A172 (cell line): Measurements from ENCODE around the gene BRCA1. TPM values are rescaled to one million over a fixed set of nuclear protein-coding genes. Genes with fewer than 3 reads are reported as not detected.
"Not testable (repeated sequence)": the region's sequence is repeated elsewhere in the genome, so short reads cannot be mapped to it uniquely, and the experiment has no call there.

Experiments
- DNase-seq: peaks from one replicate; pipeline ENCODE4 v3.0.0-alpha.2; 2015; ENCODE audit warnings: low spot score
- total RNA-seq: library from RNA; depleted of rRNA; stranded (reverse); fragments of >200 nt; shearing (Covaris generic); gene quantifications from 2 replicates; pipeline ENCODE4 v1.2.3, GENCODE V29; 2014

The BRCA1 gene
- total RNA-seq, 1 experiment from 2014 or later = 46.0 TPM

DNA sequence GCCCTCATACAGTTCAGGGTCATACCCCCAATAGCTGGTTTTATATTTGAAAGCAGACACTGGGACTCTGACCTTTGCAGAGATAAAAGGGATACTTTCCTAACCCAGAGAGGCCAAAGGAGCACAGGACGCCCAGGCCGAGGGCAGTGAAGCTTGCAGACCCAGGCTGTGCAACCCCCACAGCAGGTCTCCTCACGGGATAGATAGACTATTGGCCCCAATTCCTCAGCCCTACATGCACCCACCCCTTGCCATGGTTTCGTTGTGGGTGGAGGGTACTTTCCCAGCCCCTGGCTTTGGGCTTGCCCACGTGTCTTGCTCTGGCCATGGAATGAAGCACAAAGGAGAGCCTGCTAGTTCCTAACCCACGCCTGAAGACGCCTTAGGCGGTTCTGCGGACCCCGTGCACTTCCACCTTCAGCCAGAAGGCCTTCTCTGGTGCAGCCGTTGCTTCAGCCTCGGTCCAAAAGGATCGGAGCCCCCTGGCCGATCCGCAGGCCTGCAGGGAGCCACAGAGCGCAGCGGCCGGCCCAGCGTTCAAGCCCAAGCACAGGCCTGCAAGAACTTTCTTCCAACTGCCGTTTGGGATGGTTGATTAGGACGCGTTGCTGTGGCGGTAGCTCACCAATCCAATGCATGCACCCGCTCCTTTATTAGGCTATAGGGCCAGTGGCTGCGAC is 9.8 kb upstream of the BRCA1 start:
- DNase-seq = no peak

DNA sequence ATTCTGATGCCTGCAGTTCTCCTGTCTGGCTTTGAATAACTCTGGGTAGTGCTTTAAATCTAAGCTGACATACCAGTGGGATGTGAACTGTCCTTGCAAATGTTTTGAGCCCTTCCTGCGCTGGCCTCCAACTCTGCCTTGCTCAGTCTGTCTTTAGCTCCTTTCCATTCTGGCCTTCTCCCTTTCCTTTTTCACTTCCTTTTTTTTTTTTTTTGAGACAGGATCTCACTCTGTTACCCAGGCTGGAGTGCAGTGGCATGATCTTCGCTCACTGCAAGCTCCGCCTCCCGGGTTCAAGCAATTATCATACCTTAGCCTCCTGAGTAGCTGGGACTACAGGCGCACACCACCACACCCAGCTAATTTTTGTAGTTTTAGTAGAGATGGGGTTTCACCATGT is 8.3 kb upstream of the BRCA1 start:
- DNase-seq = not testable (repeated sequence)

DNA sequence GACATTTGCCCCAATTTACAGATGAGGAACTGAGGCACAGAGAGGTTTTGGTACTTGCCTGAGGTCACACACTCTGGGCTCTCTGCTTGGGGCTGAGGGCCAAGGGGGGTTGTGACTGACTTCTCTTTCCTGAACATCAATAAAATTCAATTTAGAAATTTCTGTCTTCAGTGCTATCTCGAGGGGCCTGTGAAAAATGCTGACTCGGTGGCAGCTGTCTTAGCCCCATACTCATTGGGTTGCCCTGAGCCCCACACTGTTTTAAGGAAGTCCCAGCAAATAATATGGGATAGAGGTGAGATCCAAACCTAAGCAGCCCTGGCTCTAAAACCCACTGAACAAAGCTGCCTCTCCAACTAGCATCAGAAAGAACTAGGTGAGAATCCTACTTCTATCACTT is 7.0 kb upstream of the BRCA1 start:
- no peak for DNase-seq

DNA sequence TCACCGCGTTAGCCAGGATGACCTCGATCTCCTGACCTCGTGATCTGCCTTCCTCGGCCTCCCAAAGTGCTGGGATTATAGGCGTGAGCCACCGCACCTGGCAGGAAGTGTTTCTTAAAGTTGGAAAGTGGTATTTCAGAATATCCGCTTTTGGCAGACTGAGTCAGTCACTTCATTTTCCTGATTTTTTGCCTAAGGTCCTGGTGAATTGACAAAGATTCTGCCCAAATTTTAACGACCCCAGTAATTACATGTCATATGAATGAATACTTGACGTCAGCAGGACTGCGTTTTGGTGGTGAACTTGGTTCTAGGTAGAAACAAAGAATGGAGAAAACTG is 4.5 kb upstream of the BRCA1 start:
- DNase-seq = no peak

DNA sequence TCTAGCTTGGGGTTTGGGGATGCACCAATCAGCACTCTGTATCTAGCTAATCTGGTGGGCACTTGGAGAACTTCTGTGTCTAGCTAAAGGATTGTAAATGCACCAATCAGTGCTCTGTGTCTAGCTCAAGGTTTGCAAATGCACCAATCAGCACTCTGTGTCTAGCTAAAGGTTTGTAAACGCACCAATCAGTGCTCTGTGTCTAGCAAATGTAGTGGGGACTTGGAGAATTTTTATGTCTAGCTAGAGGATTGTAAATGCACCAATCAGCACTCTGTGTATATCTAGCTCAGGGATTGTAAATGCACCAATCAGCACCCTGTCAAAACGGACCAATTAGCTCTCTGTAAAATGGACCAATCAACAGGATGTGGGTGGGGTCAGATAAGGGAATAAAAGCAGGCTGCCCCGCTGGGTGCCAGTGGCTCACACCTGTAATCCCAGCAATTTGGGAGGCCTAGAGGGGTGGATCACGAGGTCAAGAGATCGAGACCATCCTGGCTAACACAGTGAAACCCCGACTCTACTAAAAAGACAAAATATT is 2.2 kb upstream of the BRCA1 start:
- DNase-seq = not testable (repeated sequence)

DNA sequence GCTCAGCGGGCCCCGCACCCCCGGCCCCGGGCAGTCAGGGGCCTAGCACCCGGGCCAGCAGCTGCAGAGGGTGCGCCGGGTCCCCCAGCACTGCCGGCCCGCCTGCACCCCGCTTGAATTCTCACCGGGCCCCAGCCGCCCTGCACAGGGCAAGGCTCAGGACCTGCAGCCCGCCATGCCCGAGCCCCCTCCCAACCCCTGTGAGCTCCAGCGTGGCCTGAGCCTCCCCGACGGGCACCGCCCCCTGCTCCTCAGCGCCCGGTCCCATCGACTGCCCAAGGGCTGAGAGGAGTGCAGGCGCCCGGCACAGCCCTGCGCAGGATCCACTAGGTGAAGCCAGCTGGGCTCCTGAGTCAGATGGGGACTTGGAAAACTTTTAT is 1.7 kb upstream of the BRCA1 start:
- DNase-seq = no peak

DNA sequence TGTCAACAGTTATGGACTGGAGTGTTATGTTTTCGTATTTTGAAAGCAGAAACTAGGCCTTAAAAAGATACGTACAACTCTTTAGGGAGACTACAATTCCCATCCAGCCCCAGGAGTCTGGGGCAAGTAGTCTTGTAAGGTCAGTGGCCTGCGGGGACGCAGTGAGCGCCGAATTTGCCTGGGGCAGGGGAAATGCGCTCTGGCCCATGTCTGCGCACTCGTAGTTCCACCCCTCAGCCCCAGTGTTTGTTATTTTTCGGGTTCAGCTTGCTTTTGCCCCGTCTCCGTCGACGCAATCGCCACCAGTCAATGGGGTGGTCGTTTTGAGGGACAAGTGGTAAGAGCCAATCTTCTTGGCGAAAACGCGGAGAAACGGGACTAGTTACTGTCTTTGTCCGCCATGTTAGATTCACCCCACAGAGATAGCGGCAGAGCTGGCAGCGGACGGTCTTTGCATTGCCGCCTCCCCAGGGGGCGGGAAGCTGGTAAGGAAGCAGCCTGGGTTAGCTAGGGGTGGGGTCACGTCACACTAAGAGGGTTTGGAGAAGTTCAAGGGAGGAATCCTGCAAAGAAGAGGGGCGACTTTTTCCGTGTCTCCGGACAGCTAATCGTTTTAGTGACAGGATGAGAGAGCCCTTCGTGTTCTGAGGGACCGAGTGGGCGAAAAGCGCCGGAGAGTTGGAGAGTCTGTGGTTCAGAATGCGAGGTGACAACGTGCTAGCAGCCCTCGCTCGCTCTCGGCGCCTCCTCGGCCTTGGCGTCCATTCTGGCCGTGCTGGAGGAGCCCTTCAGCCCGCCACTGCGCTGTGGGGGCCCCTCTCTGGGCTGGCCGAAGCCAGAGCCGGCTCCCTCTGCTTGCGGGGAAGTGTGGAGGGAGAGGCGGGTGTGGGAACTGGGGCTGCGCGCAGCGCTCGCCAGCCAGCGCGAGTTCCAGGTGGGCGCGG is 1.1 kb upstream of the BRCA1 start:
- no peak for DNase-seq

DNA sequence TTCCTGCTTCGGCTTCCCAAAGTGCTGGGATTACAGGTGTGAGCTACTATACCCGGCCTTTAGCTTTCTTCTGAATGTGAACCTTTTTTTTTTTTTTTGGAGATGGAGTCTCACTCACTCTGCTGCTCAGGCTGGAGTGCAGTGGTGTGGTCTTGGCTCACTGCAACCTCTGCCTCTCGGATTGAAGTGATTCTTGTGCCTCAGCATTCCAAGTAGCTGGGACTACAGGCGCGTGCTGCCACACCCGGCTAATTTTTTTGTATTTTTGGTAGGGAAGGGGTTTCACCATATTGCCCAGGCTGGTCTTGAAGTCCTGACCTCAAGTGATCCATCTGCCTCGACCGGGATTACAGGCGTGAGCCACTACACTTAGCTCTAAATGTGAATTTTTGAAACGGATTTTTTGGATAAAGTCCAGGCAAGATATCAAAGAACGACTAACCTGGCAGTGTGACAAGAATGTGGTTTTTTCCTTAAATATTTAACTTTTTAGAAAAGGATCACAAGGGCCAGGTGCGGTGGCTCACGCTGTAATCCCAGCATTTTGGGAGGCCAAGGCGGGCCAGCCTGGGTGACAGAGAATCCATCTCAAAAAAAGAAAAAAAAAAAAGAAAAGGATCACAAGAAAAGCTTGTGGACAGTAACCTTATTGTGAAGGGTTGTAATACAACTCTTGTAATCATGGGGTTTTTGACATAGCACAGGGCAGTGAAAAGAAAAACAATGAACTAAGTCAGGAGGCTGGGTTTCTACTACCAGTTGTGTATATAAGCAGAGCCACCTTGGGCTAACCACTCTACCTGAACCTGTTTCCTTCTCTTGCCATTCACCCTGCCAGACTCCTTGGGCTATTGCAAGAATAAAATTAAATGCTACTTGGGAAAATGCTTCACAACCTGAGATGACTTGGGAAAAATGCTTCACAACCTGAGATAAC is 6.2 kb downstream of the BRCA1 start:
- DNase-seq = no peak

DNA sequence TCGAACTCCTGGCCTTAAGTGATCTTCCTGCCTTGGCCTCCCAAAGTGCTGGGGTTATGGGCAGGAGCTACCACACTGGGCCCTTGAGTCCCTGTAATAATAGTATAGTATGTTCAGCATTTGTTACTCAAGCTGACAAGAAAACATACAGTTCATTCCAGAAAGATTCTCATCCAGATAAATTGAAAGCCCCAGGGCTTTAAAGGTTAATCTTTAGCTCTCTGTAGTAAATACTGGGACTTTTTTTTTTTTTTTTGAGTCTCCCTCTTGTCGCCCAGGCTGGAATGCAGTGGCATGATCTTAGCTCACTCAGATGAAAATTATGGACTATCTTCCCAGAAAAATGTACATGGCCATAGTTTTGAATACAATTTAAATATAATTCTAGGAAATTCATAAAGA is 11.0 kb downstream of the BRCA1 start:
- no peak for DNase-seq

DNA sequence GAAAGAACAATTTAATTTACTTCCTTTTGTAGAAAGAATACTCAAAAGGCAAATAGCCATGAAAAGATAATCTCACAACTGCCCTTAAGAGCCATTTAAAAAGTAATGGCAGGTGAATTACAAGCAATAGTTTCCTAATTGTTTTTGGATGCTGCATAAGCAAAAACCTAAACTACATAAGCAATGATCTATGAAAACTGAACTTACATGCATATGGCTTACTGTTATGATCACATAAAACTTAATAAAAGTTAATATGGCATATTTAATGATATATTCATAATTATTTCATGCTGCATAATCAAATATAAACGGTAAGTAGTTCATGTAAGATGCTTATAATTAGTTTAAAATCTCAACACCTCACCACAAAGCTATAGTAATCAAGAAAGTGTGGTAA is 18.6 kb downstream of the BRCA1 start:
- DNase-seq = no peak

DNA sequence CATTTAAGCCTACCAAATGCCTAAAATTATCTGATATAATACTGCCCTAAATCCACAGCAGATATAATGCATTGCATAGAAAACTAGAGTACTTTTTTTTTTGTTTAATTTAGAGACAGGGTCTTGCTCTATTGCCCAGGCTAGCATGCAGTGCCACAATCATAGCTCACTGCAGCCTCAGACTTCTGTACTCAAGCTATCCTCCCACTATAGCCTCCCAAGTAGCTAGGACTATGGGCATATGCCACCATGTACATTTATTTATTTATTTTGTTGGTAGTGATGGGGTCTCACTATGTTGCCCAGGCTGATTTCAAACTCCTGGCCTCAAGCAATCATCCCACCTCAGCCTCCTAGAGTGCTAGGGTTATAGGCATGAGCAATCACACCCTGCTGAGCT is 20.0 kb downstream of the BRCA1 start:
- no peak for DNase-seq

DNA sequence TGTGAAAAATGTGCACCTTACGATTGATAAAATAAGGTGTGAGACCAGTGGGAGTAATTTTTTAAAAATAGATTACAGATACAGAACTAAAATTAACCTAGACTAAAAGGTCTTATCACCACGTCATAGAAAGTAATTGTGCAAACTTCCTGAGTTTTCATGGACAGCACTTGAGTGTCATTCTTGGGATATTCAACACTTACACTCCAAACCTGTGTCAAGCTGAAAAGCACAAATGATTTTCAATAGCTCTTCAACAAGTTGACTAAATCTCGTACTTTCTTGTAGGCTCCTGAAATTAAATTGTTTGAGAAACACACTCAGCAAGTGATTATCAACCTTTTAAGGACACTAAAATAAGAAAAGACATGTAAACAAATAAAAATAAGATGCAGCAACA is 20.5 kb downstream of the BRCA1 start:
- no peak for DNase-seq

DNA sequence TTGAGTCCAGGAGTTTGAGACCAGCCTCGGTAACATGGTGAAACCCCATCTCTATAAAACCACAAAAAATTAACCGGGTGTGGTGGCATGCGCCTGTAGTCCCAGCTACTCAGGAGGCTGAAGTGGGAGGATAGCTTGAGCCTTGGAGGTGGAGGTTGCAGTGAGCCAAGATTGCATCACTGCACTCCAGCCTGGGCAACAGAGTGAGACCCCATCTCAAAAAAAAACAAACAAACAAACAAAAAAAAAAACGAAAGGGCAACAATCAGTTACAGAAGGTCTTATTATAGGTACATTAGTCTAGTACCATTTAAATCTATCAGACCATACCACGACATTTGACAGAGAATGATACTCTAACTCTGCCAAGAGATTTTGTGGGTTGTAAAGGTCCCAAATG is 29.8 kb downstream of the BRCA1 start:
- DNase-seq = not testable (repeated sequence)

DNA sequence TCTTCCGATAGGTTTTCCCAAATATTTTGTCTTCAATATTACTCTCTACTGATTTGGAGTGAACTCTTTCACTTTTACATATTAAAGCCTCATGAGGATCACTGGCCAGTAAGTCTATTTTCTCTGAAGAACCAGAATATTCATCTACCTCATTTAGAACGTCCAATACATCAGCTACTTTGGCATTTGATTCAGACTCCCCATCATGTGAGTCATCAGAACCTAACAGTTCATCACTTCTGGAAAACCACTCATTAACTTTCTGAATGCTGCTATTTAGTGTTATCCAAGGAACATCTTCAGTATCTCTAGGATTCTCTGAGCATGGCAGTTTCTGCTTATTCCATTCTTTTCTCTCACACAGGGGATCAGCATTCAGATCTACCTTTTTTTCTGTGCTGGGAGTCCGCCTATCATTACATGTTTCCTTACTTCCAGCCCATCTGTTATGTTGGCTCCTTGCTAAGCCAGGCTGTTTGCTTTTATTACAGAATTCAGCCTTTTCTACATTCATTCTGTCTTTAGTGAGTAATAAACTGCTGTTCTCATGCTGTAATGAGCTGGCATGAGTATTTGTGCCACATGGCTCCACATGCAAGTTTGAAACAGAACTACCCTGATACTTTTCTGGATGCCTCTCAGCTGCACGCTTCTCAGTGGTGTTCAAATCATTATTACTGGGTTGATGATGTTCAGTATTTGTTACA is 30.9 kb downstream of the BRCA1 start:
- peak; percentile 15 for DNase-seq

DNA sequence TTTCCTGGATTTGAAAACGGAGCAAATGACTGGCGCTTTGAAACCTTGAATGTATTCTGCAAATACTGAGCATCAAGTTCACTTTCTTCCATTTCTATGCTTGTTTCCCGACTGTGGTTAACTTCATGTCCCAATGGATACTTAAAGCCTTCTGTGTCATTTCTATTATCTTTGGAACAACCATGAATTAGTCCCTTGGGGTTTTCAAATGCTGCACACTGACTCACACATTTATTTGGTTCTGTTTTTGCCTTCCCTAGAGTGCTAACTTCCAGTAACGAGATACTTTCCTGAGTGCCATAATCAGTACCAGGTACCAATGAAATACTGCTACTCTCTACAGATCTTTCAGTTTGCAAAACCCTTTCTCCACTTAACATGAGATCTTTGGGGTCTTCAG is 32.3 kb downstream of the BRCA1 start:
- no peak for DNase-seq

DNA sequence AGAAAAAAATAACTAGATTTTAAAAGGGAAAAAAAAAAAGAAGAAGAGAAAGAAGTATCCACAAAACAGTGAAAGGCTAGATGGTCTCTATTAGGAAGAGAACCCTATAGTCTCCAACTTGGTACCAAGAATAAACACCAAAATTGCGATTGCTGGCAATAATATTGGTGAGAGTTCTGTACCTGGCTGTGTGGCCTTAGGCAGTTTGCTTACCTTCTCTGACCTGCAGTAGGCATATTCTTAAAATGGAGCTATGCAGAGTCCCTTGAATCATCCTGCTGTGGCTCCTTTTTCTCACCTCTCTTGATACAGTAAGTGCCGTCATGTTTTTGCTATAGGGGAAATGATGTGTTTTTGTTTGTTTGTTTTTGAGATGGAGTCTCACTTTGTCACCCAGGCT is 35.1 kb downstream of the BRCA1 start:
- no peak for DNase-seq

DNA sequence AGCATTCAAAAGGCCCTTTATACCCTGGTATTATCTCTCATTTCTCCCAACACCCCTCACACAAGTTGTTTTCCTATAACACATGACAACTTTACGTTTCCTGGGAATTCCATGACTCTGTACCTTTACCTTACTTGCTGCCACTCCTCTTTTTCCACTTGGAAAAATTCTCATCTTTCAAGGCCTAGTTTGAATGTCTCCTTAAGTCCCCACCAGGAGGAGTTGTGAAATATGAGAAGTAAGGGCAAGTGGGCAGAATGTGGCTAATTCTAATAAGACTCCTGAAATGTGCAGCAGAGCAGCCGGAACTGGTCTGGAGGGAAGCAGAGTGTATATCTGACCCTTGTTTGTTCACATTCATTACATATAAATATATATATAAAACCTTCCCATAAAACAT is 39.7 kb downstream of the BRCA1 start:
- DNase-seq = no peak

DNA sequence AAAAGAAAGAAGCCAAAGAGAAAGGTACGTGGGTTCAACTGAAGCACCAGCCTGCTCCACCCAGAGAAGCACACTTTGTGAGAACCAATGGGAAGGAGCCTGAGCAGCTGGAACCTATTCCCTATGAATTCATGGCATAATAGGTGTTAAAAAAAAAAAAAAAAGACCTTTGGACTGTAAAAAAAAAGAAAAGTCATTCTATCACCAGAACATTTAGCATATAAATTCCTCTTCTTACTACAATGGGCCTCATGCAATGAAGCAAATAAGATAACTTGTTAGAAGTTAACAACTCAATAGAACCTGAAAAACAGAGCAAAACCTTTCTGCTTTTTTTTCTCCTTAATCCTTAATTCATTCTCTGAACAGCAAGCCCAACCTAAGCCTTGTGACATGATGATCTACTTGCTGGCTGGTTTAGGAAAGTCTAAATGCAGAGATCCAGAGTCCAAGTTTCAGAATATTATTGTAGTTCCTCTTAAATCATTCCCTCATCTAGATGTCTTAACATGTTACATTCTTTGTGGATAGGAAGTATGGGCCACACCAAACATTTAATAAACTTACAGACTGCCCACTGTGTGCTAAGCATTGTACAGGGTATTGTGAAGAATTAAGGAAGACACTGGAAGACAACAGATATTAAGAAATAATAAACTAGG is 45.4 kb downstream of the BRCA1 start:
- DNase-seq = no peak

DNA sequence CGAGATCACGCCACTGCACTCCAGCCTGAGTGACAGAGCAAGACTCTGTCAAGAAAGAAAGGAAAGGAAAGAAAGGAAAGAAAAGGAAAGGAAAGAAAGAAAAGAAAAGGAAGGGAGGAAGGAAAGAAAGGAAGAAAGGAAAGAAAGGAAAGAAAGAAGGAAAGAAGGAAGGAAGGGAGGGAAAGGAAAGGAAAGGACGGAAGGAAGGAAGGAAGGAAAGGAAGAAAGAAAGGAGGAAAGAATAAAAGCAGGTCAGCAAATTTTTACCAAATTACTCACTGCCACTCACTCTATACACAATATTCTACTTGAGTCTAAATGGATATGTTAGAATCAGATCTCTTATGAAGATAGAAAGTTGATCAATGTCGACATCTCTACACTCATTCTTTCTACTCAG is 50.3 kb downstream of the BRCA1 start:
- DNase-seq = no peak

DNA sequence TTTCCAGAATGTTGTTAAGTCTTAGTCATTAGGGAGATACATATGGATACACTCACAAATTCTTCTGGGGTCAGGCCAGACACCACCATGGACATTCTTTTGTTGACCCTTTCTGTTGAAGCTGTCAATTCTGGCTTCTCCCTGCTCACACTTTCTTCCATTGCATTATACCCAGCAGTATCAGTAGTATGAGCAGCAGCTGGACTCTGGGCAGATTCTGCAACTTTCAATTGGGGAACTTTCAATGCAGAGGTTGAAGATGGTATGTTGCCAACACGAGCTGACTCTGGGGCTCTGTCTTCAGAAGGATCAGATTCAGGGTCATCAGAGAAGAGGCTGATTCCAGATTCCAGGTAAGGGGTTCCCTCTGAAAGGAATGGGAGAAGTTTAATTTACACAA is 54.3 kb downstream of the BRCA1 start:
- no peak for DNase-seq

DNA sequence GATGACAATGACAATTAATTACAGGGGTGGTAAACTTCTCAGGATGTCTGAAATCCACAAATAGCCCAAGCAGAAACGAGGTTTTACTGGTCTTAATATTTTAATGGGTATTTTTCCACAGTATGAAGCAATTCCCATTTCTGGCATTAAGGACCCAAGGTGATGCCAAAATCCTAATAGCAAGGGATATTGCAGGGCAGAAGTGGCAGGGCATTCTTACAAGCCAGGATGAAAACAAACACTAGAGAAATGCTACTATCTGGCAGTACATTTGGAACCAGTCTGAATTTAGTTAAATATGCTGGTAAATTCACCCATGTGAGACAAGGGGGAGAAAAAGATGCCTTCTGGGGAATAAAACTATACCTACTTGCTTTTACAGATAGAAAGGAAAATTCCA is 54.9 kb downstream of the BRCA1 start:
- no peak for DNase-seq
